GM19438 (cell line): Measurements from ENCODE around the gene NRIP2.

Source experiments
- ATAC-seq: cut with Tn5 transposase; IDR thresholded peaks from one replicate; pipeline ENCODE4 v1.9.1; 2021; ENCODE audit warnings: low read depth; ENCODE audit not compliant: unreplicated experiment

Gene NRIP2

DNA sequence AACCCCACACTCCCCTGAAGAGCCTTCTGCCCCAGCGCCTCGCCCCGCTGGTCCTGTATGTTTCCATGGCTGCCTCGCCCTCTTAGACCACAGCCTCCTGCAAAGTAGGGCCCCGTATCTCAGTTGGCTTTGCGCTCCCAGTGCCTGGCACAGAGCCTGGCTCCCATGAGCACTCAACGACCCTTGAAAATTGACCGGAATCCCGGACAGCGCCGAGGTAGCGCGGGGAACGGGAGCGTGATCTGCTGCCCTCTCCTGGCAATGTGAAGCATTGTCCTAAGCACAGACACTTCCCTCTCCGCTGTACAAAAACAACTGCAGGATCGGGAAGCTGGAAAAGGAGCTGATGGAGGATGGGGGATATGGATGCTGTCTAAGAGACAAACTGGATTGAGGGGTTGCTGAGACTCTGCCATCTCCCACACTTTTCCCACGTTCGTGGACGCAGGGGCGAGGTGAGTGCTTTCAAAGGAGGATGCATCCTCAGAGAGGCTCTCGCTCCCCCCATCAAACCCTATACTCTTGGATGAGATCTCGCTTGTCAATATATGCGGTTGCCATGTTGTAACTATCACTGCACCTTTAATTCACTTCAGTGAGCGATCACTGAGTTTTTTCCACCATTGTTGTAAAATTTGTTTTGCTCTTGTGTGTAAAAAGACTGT, 50.8 kb downstream of the NRIP2 start:
- no peak for ATAC-seq

DNA sequence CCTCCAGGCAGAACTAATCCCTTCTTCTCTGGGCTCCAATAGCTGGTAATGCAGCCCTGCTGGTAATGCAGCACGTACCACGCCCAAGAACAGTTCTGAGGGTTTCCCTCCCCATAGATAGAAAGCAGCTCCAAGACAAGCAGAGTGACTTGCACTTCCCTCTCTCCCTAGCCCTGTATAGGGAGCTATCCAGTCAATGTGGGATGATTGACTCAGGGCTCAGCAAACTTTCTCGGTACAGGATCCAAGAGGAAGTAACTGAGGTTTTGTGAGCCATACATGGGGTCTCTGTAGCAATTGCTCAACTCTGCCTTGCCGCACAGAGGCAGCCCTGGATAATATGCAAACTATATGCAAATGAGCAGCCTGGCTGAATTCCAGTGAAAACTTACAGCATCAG, 55.6 kb downstream of the NRIP2 start:
- ATAC-seq: no peak

DNA sequence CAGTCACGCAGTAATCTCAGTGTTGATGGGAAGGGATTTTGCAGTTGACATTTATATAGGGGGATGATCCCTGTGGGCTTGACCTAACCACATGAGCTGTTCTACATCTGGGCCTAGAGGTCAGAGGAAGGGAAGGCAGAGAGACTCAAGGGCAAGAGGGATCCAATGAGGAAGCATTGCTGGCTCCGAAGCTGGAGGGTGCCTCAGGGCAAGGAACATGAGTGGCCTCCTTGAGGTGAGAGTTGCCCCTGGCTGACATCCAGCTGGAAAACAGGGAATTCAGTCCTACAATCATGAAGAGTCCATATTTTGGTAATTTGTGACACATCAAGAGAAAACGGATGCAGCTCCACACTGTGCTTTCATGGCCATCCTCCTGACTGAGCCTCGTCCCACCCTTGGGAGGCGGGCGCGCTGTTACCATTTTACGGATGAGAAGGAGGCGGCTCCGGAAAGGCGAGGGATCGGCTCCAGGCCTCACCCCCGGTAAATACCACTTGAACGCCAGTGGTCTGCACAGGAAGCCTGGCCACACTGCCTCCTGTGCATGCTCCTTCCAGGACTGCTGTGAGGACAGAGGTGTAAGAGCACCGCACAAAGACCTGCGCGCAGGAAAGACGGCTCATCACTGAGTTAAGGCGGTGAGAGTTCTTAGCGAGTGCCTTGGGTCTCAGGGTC, 58.6 kb downstream of the NRIP2 start:
- no peak for ATAC-seq

- no peak for ATAC-seq
Measured at GRCh38 chr12:2775431-2775830, 59.4 kb downstream of the NRIP2 start.
